Chondrocyte (in vitro differentiated cells): ENCODE results near the gene MFSD12. TPM values are rescaled to one million over a fixed set of nuclear protein-coding genes. Genes with fewer than 3 reads are reported as not detected.

Experiments used
- DNase-seq: peaks from one replicate; pipeline ENCODE4 v3.0.0; 2021; ENCODE audit warnings: mixed read lengths, low spot score
- H3K27ac Mint-ChIP-seq: one replicate; pipeline ENCODE4 v1.8.0; 2021; ENCODE audit warnings: mild to moderate bottlenecking, moderate library complexity, mixed read lengths; ENCODE audit not compliant: unreplicated experiment
- H3K27me3 Mint-ChIP-seq: 2 replicates; pipeline ENCODE4 v1.8.0; 2021; ENCODE audit warnings: low read depth, mixed read lengths
- H3K36me3 Mint-ChIP-seq: 2 replicates; pipeline ENCODE4 v1.8.0; 2021; ENCODE audit warnings: low read depth, mixed read lengths
- H3K4me1 Mint-ChIP-seq: 2 replicates; pipeline ENCODE4 v1.8.0; 2021; ENCODE audit warnings: low read depth, mild to moderate bottlenecking, mixed read lengths
- H3K4me3 Mint-ChIP-seq: one replicate; pipeline ENCODE4 v1.8.0; 2021; ENCODE audit warnings: mild to moderate bottlenecking, moderate library complexity, mixed read lengths; ENCODE audit not compliant: unreplicated experiment
- H3K9me3 Mint-ChIP-seq: 2 replicates; pipeline ENCODE4 v1.8.0; 2021; ENCODE audit warnings: low read depth, mixed read lengths
- total RNA-seq: library from RNA; stranded (reverse); gene quantifications from 3 replicates; pipeline ENCODE4 v1.2.1, GENCODE V29; 2021
- TF ChIP-seq, protein P1 (sequence below): fragments of 200-600 bp; sonication (generic); IDR thresholded peaks from 2 replicates; pipeline ENCODE4 v1.5.0; 2021; ENCODE audit warnings: antibody characterized with exemption, mild to moderate bottlenecking, moderate library complexity

Gene MFSD12
- total RNA-seq, 1 donor from 2014 or later: 98.4 TPM

- no peaks in the 10 kb centered on the region for H3K27me3 Mint-ChIP-seq
- no peak for DNase-seq
- H3K27ac Mint-ChIP-seq: peak overlapping the region; percentile 79
- H3K4me1 Mint-ChIP-seq: peaks cover 34% of the 10 kb centered on the region
- H3K9me3 Mint-ChIP-seq: no peaks in the 10 kb centered on the region
- H3K36me3 Mint-ChIP-seq: no peaks in the 10 kb centered on the region
- H3K4me3 Mint-ChIP-seq: peak overlapping the region; percentile 88
- TF ChIP-seq, protein P1, sequence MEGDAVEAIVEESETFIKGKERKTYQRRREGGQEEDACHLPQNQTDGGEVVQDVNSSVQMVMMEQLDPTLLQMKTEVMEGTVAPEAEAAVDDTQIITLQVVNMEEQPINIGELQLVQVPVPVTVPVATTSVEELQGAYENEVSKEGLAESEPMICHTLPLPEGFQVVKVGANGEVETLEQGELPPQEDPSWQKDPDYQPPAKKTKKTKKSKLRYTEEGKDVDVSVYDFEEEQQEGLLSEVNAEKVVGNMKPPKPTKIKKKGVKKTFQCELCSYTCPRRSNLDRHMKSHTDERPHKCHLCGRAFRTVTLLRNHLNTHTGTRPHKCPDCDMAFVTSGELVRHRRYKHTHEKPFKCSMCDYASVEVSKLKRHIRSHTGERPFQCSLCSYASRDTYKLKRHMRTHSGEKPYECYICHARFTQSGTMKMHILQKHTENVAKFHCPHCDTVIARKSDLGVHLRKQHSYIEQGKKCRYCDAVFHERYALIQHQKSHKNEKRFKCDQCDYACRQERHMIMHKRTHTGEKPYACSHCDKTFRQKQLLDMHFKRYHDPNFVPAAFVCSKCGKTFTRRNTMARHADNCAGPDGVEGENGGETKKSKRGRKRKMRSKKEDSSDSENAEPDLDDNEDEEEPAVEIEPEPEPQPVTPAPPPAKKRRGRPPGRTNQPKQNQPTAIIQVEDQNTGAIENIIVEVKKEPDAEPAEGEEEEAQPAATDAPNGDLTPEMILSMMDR: peak; percentile 49
These were observed 367 bp downstream of the MFSD12 start for GRCh38 chr19:3556978-3557460.

GRCh38 chr19:3556423-3556977, 886 bp downstream of the MFSD12 start:
- peaks cover 34% of the 10 kb centered on the region for H3K4me1 Mint-ChIP-seq
- TF ChIP-seq, protein P1: no peak
- no peak for DNase-seq
- peak overlapping the region; percentile 88 for H3K4me3 Mint-ChIP-seq
- no peaks in the 10 kb centered on the region for H3K9me3 Mint-ChIP-seq
- no peaks in the 10 kb centered on the region for H3K27me3 Mint-ChIP-seq
- no peaks in the 10 kb centered on the region for H3K36me3 Mint-ChIP-seq
- peak overlapping the region; percentile 79 for H3K27ac Mint-ChIP-seq

DNA sequence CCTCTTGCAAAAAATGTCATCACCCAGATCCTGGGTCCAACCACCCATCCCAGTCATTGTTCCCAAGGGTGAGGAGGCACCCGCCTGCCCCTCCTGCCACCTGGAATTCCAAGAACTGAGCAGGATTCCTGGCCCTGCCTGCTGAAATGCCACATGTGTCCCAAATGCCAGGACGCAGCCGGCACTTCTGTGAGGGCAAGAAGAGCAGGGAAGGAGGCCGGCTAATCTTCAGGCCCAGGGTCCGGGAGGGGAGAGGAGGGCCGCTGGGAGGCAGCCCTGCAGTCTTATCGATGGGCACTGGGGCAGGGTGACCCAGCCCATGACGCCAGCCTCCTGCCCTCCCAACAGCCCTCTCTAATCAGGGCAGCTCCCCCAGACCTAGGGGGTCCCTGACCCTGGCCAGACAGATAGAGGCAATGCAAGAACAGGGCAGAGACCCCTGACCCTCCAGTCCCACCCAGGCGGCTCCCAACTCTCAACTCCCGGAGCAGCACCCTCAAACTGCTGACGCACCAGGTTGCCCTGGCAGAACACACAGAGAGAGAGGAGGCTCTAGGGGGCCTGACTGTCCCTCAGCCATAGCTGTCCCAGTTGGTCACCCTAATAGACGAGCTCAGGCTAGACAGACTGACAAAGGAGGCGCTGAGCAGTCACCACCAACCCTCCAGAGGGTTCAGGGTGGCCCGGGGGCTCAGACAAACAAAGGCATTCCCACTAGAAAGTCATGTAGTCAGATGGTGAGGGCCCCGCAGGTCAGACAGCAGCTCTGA, 1.5 kb downstream of the MFSD12 start:
- no peaks in the 10 kb centered on the region for H3K36me3 Mint-ChIP-seq
- TF ChIP-seq, protein P1: no peak
- H3K4me1 Mint-ChIP-seq: peaks cover 34% of the 10 kb centered on the region
- H3K27ac Mint-ChIP-seq: peak overlapping the region; percentile 79
- DNase-seq: no peak
- peak overlapping the region; percentile 88 for H3K4me3 Mint-ChIP-seq
- no peaks in the 10 kb centered on the region for H3K9me3 Mint-ChIP-seq
- H3K27me3 Mint-ChIP-seq: no peaks in the 10 kb centered on the region

DNA sequence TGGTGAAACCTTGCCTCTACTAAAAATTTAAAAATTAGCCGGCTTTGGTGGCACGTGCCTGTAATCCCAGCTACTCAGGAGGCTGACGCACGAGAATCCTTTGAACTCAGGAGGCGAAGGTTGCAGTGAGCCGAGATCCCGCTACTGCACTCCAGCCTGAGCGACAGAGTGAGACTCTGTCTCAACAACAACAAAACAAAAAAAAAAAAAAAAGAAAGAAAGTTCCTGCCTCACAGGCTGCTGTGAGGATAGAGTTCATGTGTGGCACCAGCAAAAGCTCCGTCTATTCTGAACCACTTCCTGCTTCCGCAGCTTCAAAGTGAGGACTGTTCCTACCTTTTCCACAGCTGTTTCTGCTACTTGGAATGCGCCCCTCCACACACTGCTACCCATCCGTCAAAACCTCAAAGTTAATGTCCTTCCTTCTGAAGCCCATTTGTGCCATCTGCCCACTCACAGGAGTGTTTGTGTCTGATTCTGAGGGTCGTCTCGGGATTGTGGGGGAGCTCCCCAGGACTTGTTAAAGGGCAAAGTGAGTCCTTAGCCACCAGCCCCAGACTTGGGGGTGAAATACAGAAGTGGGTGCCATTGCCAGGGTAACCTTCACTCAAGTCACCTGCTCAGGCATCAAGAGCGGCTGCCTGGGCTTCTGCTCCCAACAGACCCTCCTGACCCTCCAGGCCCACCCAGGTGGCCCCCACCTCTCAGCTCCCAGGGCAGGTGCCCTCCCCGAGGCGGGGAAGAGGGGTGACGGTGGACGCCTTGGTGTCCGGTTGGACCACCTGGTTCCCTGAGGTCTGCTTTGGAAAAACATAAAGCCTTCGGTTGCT, 2.9 kb downstream of the MFSD12 start:
- no peak overlapping the region for H3K4me3 Mint-ChIP-seq
- peaks cover 34% of the 10 kb centered on the region for H3K4me1 Mint-ChIP-seq
- DNase-seq: no peak
- TF ChIP-seq, protein P1: no peak
- H3K27me3 Mint-ChIP-seq: no peaks in the 10 kb centered on the region
- H3K9me3 Mint-ChIP-seq: no peaks in the 10 kb centered on the region
- H3K27ac Mint-ChIP-seq: peak overlapping the region; percentile 20
- no peaks in the 10 kb centered on the region for H3K36me3 Mint-ChIP-seq

- no peak for DNase-seq
- H3K27ac Mint-ChIP-seq: no peak overlapping the region
- no peaks in the 10 kb centered on the region for H3K27me3 Mint-ChIP-seq
- TF ChIP-seq, protein P1: no peak
- H3K9me3 Mint-ChIP-seq: no peaks in the 10 kb centered on the region
- H3K4me3 Mint-ChIP-seq: no peak overlapping the region
- H3K4me1 Mint-ChIP-seq: peaks cover 27% of the 10 kb centered on the region
- no peaks in the 10 kb centered on the region for H3K36me3 Mint-ChIP-seq
These were observed 5.6 kb downstream of the MFSD12 start for GRCh38 chr19:3551792-3552095.
